HG03469 (cell line): Measurements from ENCODE around the gene CYP19A1.

Experiments used
- ATAC-seq: cut with Tn5 transposase; IDR thresholded peaks from one replicate; pipeline ENCODE4 v1.9.1; 2021; ENCODE audit warnings: mild to moderate bottlenecking, moderate library complexity, moderate number of reproducible peaks; ENCODE audit not compliant: unreplicated experiment

Gene CYP19A1

DNA sequence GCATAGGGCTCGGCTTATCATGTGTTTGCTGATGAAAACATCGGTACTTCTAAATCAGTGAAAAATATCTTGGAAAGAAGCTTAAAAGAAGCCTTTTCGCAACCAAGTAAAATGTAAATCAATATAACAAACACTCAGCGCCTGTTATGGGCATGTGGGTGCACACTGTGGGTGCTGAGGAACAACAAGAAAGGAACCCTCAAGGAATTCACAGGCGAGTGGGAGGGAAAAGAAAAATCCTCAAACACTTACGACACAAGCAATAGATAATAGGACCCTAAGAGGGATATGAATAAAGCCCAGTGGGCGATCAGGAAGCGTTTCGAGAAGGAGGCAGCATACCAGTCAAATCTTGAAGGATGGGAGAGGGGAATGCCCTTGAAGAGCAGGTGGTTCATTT is 25.0 kb upstream of the CYP19A1 start:
- no peak for ATAC-seq

DNA sequence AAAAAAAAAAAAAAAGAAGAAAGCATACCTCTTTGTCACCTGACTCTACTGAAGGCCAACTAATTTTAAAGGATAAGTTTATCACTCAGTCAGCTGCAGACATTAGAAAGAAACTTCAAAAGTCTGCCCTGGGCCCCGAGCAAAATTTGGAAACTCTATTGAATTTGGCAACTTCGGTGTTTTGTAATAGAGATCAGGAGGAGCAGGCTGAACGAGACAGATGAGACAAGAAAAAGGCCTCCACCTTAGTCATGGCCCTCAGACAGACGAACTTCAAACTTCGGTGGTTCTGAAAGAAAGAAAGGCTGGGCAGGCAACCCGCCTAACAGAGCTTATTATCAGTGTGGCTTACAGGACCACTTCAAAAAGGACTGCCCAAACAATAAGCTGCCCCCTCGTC is 21.6 kb upstream of the CYP19A1 start:
- no peak for ATAC-seq

DNA sequence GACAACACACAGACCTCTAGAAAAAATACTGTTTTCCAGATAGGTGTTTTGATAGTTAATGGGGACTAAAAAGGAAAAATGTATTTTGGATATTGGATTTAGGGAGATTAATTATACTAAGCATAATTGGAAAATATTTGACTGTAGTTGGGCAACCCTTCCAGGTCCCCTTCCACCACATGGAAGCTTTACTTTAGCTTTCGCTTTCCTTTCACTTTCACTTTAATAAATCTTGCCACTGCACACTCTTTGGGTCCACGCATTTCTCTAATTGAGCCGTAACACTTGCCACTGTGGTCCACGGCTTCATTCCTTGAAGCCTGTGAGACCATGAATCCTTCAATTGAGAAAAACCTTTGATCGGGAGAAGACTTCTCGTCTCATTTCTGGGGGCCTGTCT is 18.6 kb upstream of the CYP19A1 start:
- ATAC-seq: no peak

DNA sequence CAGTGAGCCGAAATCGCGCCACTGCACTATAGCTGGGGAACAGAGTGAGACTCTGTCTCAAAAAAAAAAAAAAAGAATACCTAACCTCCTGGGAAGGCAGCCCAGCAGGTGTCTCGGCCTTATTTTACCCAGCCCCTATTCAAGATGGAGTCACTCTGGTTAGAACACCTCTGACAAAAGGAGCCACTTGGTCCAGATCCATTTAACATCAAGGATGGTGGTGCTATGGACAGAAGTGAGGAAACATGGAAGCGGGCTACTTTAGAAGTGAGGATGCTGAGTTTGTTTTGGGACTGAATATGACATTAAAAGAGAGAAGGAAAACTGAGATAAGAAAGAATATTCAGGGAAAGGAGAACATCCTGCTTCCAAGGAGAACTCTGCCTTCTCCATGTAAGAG is 17.8 kb upstream of the CYP19A1 start:
- no peak for ATAC-seq

DNA sequence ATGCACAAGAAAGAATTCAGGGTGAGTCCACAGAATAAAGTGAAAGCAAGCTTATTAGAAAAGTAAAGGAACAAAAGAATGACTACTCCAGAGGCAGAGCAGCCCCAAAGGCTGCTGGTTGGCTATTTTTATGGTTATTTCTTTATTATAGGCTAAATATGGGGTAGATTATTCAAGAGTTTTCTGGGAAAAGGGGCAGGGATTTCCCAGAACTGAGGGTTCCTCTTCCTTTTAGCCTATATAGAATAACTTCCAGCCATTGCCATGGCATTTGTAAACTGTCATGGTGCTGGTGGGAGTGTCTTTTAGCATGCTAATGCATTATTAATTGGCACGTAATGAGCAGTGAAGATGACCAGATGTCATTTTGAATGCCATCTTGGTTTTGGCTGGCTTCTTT is 16.7 kb upstream of the CYP19A1 start:
- no peak for ATAC-seq

DNA sequence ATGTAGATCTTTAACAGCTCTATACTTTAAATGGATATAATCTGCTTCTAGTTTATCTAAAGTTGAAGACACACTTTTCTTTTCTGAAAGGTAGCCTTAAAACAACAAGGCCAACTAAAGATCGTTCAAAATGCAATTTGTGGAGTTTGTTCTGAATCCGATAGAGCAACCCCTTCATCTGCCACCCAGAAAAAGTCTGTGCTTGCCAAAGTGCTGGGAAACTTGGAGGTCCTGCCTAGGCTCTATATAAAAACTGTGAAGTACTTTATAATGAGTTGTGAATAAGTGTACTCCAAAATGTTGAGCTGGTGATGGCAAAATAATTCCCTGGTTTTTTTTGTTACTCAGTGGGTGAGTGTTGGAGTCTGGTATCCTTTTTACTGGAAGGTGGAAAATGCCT is 15.6 kb upstream of the CYP19A1 start:
- no peak for ATAC-seq

DNA sequence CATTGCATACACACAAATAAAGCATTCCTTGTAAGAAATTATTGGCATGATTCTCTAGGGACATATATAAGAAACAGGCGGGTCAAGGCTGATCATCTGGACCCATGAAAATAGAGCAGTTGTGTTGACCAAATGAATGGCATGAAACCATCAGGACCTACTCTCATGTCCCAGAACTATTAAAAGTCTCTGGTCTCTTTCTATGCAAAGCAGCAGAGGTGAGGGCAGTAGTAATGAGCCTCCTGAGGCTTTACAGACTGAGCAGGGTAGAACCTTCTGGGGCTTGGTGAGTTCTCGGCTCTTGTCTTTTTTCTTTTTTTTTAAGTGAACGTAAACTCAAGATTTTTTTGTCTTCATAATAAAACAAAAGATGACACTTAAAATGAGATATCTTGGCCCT is 12.3 kb upstream of the CYP19A1 start:
- ATAC-seq: no peak

DNA sequence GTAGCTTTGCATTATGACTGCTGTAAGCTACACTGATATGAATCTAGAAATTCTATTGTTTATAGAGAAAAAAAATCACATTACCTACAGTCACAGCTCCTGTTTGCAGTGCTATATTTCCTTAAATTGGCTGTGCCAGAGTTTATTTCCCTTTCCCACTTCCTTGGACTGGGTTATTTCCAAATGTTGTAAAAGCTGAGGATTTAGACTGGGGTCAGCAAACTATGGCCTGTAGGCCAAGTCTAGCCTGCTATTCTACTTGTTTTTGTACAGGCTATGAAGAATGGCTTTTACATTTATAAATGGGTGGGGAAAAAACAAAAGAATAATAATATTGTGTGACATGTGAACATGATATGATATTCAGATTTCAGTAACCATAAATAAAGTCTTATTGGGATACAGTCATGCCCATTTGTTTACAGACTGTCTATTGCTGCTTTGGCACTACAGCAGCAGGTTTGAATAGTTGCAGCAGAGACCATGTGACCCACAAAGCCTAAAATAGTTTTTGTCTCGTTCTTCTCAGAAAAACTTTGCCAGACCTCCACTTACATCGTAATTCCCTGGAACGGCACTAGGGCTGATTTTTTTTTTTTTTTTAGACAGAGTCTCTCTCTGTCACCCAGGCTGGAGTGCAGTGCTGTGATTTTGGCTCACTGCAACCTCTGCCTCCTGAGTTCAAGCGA is 10.9 kb upstream of the CYP19A1 start:
- no peak for ATAC-seq

DNA sequence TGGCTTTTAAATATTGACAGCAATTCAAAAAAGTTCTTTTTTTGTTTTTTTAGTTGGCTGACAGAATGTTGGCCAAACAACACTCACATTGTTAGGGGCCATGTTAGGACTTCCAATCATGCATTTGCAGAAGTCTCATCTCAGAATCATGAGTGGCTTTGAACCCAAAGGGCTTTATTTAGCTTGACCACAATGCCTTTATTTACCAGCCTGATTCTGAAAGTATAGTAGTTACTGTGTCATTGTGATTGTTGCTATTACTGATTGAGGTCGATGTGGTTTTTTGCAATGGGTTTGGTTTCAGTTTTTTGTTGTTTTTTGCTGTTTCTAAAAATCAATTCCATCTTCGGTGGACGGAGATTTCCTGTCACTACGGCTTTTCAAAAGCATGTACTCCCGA is 10.3 kb upstream of the CYP19A1 start:
- ATAC-seq: peak; percentile 90

DNA sequence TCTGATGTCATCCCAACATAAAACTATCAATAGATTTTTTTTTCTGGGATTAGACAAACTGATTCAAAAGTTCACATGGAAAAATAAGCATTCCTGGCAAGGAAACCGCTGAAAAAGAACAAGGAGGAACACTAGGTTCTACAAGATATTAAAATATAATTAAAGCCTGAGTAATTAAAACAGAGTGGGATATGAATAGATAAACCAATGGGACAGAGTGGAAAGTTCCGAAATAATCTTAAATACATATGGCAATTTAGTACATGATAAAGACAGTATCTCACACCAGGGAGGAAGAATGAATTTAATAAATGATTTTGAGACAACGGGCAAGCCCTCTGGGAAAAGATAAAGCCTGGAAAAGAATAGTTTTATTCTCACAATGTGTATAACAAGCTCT is 7.7 kb upstream of the CYP19A1 start:
- ATAC-seq: no peak

DNA sequence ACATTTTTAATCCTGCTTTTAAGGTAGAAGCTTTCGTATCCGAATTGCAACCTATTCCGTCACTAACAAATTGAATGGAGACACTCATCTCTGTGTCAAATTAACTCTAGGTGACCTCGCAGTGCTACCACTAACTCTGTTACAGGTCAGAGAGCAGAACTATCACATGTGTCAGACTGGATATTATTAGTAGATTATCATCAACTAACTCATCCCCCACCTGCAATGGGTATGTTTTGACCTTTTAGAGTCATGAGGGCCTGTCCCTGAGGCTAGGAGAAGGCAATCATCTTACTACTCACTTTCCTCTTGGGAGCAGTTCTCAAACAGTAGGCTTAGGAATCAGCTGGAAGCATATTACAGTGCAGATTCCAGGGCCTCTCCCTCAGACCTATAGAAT is 5.1 kb upstream of the CYP19A1 start:
- ATAC-seq: no peak

DNA sequence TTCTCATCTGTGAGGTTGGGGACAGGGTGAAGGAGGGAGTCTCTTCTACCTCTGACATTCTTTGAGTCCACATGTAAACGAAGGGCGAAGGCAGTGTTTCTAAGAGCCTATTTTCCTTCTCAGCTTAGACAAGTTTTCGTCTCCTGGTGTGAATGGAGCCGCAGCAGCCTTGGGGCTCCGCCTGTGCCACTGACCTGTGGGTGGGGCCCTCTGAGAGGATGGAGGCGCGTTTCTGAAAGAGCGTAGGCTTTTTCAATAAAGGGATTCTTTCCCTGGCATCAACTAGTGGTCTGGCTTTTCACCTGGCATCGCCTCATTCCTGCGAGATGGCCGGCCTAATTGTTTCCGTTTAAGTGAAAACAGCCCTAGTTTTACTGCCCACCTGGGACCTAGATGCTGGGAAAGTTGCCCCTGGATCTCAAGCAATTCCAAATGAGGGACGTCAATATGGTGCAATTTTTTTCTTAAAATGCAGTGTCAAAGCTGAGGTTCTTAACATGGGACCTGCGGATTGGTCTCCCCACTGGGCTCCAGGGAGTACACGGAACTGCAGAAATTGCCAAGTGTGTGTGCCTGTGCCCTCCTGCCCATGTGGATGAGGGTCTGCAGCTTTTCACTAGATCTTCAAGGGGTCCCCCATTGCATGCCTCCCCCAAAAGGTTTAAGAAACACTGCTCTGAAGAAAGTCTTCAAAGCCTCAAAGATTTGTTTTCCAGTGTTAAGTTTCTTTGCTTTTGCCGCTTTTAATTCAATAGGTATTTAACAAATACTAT is 4.0 kb upstream of the CYP19A1 start:
- ATAC-seq: no peak

DNA sequence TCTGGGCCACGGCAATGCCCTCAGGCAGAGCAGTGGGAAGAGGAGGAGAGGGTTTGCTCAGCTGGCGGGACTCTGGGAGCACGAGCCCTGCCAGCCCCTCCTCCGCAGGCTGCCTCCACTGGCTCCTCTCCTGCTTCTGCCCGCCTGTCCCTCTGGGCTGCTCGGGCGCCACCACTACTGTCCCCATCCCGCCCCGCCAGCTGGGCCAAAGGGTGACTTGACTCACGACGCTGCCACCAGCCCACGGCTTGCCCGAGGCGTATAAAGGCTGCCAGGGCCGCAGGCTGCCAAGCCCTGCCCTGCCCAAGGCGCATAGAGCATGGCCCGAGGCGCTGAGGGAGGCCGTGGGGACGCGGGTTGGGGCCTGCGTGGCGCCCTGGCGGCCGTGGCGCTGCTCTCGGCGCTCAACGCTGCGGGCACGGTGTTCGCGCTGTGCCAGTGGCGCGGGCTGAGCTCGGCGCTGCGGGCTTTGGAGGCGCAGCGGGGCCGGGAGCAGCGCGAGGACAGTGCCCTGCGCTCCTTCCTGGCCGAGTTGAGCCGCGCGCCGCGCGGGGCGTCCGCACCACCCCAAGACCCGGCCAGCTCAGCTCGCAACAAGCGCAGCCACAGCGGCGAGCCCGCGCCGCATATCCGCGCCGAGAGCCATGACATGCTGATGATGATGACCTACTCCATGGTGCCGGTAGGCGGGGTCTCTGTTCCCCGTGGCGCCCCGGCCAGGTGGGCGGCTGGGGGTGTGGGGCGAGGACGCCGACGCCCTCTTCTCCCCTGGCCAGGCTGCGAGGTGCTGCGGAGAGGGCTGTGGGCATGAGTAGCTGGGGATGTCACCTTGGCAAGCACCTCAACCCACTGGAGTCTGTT is 3.2 kb upstream of the CYP19A1 start, which contains the start of gene GLDN:
TSS of gene GLDN (plus strand) at position 290 of the 861 bp plus-strand sequence. CDS start at position 320, 30 bp downstream.
- no peak for ATAC-seq

DNA sequence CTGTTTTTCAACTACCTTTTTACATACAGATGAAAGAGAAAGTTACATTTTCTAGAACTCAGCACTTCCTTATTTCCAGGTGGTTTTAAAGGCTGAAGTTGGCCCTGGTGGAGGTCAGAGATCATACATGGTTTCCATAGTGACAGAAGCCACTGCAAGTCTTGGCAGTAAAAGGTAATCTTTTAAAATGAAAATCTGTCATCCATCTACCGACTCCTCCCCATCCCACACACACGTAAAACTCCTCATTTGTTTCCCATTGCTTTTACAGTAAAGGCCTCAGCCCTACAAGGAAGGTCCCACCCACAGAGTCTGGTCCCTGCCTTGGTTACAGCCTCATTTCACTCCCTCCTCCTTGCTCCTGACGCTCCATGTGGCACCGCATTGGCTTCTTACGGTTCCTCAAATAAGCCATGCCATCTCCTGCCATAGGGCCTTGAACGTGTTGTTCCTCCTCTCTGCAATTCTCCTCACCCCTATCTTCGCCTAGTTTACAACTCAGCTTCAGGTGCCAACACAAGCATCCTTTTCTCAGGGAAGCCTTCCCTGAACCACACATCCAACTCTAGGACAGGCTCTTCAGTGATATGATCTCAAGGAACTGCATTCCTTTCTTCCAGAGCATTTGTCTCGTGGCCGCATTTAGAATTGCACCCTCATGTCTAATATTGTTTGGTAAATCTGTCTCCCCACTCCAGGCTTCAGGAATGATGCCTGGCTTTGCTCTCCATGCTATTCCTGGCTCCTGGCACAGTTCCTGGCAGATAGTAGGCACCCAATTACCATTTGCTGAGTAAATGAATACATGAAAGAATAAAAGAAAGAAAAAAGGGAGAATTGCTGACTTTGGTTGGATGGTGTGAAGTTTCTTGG is 2.6 kb downstream of the CYP19A1 start:
- ATAC-seq: peak; percentile 77

DNA sequence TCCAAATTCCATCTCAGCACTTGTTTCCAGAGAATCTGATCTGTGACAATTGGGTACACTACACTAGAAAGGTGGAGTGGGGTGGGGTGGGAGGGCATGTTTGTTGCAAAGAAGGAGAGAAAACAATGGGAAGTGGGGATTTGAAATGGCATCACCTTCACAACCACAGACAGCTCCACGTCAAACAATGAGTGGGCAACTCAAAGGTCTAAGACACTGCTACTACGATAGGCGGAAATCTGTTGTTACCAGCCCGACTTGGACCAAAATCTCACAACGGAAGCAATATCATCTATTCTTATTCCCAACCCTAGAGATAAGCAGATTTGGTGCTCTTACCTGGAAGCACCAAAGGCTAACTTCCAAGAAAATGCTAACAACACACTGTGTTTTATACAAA is 3.3 kb downstream of the CYP19A1 start:
- ATAC-seq: no peak

DNA sequence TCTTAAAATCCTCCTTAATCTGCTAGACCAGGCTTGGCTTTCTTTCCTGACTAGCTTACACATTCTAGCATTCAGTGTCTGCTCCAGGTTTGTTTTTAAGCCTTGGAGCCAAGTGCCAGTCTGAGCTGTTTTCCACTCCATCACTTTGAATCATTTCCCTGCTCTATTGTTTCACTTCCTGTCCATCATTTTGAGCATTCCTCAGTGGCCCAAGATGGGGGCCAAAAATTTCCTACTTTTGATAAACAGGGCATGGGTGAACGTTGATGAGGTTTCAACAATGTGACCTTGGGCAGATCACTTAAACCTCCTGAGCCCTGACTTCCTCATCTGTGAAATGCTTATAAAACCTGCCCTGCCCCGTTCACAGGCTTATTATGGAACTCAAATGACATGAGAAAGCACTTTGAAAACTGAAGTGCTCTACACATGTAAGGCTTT is 4.4 kb downstream of the CYP19A1 start:
- ATAC-seq: no peak

DNA sequence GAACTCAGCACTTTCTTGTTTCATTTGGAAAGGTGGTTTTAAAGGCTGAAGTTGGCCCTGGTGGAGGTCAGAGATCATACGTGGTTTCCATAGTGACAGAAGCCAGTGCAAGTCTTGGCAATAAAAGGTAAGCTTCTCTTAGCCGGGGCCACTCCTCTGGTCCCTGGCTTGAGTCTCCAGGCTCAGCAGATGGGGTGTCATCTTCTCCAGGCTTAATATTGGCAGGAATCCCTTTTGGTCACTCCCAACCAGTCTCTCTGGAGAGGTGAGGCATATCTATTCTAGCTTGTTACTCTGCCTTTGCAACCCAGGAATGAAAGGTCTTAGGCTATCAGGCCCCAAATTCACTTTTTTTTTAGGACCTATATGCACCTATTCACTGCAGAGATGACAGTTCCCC is 4.8 kb downstream of the CYP19A1 start:
- ATAC-seq: no peak

DNA sequence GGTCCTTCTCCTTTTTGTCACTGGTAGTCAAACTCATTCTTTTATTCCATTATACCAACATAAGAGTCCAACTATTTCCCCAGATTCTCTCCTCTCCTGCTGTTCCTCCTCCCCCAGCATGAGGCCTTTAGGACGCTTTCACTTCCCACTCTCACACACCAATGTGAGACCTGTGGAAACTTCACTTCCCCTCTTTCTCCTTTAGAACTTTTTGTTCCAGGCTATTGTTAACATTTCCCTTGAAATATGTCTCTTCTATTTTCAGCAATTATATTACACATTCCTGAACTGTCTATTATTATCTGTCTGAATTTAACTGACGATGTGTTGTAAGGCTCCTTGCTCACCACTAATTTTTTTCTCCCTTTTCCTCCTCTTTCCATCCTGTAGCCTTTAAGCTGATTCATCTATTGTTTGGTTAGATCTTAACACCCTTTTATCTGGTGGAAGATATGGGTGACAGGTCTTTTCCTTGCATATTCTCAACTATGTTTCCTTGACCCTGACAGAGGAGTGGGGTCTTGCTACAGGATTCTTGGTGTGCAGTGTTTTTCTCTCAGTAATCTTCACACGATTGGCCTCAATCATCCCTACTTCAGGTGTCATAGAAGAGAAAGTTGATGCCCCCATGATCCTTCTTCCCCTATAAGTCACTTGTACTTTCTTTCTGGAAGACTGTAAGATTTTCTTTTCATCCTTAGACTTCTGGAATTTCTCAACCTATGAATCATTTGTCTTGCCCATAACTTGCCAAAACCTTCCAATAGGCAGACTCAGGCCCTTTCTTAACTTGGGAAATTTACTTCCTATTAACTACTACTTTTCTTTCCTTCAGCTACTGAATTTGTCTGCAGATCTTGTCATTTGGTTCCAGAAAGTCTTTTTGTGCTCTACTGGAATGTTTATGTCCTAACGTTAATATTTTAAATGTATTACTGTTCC is 5.9 kb downstream of the CYP19A1 start:
- ATAC-seq: no peak

DNA sequence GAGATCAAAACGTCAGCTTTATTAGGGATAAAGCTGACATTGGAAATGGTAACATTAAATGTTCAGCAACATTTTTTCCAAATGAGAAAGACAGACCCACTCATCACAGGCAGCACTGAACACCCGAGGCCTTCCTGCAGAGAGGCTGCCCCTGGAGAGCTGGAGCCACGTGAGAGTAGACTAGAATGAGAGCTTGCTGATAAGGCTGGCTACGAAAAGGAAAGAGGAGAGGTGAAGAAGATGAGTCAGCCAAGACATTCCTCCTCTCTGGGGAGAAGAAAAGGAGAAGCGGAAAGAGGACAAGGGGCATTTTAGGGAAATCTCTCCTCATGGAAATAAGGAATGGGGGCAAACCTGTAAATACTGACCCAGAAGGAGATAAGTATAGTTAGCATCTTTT is 7.3 kb downstream of the CYP19A1 start:
- ATAC-seq: no peak
